PC-3 (cell line): ENCODE data around the gene PRPH. TPM values are rescaled to one million over a fixed set of nuclear protein-coding genes. Genes with fewer than 3 reads are reported as not detected.

Source experiments
- ATAC-seq: fragments of 200-7000 bp; cut with Tn5 transposase; 2 replicates; pipeline ENCODE4 v1.9.1; 2020; ENCODE audit warnings: mild to moderate bottlenecking, moderate library complexity
- BruUV-seq: library from RNA; stranded (reverse); fragments of 400-500 nt; replicated peaks from 2 replicates; lab custom pipeline; 2021; lab: Mats Ljungman, UMichigan
- CTCF ChIA-PET: fragments of 300-600 bp; sonication (Branson Sonifier 250); formaldehyde crosslinking; loops from one replicate; lab custom pipeline; 2022; ENCODE audit warnings: antibody characterized with exemption; lab: Charles Lee
- POLR2A ChIA-PET: fragments of 300-600 bp; sonication (Branson Sonifier 250); formaldehyde crosslinking; loops from one replicate; lab custom pipeline; 2022; ENCODE audit warnings: antibody characterized with exemption; ENCODE audit not compliant: unreplicated experiment; lab: Charles Lee
- DNase-seq: peaks from one replicate; pipeline ENCODE4 v3.0.0-alpha.2; 2015
- H2AFZ ChIP-seq: fragments of 300-600 bp; sonication (generic); 2 replicates; pipeline ENCODE4 v1.6.0; 2016; ENCODE audit warnings: antibody characterized with exemption, low read length
- H3F3A ChIP-seq: fragments of 300-600 bp; sonication (generic); one replicate; pipeline ENCODE4 v1.6.0; 2017; ENCODE audit warnings: antibody characterized with exemption, low read length, control low read depth, mild to moderate bottlenecking; ENCODE audit not compliant: unreplicated experiment
- H3K27ac ChIP-seq: fragments of 300-600 bp; sonication (generic); 2 replicates; pipeline ENCODE4 v1.5.1; 2016; ENCODE audit warnings: mild to moderate bottlenecking, low read length
- H3K27me3 ChIP-seq: fragments of 300-600 bp; sonication (generic); 2 replicates; pipeline ENCODE4 v1.6.1; 2016; ENCODE audit warnings: low read length, mixed read lengths
- H3K36me3 ChIP-seq: fragments of 300-600 bp; sonication (generic); 2 replicates; pipeline ENCODE4 v1.6.1; 2016; ENCODE audit warnings: low read depth, mixed run types, low read length, mixed read lengths
- H3K4me1 ChIP-seq: fragments of 300-600 bp; sonication (generic); 2 replicates; pipeline ENCODE4 v1.5.1; 2016; ENCODE audit warnings: low read length; ENCODE audit not compliant: insufficient read depth
- H3K4me2 ChIP-seq: fragments of 300-600 bp; sonication (generic); 2 replicates; pipeline ENCODE4 v1.6.0; 2016; ENCODE audit warnings: low read length
- H3K4me3 ChIP-seq: fragments of 300-600 bp; sonication (generic); 2 replicates; pipeline ENCODE4 v1.5.1; 2016; ENCODE audit warnings: mild to moderate bottlenecking, low read length, mixed read lengths
- H3K79me2 ChIP-seq: fragments of 300-600 bp; sonication (generic); 2 replicates; pipeline ENCODE4 v1.6.1; 2017; ENCODE audit warnings: low read length, mixed read lengths
- H3K9ac ChIP-seq: fragments of 300-600 bp; sonication (generic); 2 replicates; pipeline ENCODE4 v1.6.0; 2016; ENCODE audit warnings: mild to moderate bottlenecking, low read length
- H3K9me2 ChIP-seq: fragments of 300-600 bp; sonication (generic); replicated peaks from 2 replicates; pipeline ENCODE4 v1.6.1; 2016; ENCODE audit warnings: mixed run types, low read length, mixed read lengths
- H3K9me3 ChIP-seq: fragments of 300-600 bp; sonication (generic); 2 replicates; pipeline ENCODE4 v1.6.1; 2016; ENCODE audit warnings: low read length, mixed read lengths
- H4K20me1 ChIP-seq: fragments of 300-600 bp; sonication (generic); 2 replicates; pipeline ENCODE4 v1.6.1; 2016; ENCODE audit warnings: low read length, mixed read lengths
- CTCF ChIP-seq: fragments of 300-600 bp; sonication (generic); conservative IDR thresholded peaks from 2 replicates; pipeline ENCODE4 v1.5.1; 2017; ENCODE audit warnings: antibody characterized with exemption, low read depth, mild to moderate bottlenecking, low read length
- EZH2 ChIP-seq: fragments of 300-600 bp; sonication (generic); IDR thresholded peaks from one replicate; pipeline ENCODE4 v1.6.1; 2017; ENCODE audit warnings: antibody characterized with exemption, mild to moderate bottlenecking, low read length; ENCODE audit not compliant: unreplicated experiment
- EZH2phosphoT487 ChIP-seq: fragments of 300-600 bp; sonication (generic); IDR thresholded peaks from 2 replicates; pipeline ENCODE4 v1.6.1; 2018; ENCODE audit warnings: mild to moderate bottlenecking, antibody characterized with exemption, low read length, borderline replicate concordance
- intact Hi-C: fragments of 100-400 bp; cut with micrococcal nuclease; formaldehyde crosslinking; loops from 2 replicates; pipeline ENCODE4 v1.9.0; 2023
- total RNA-seq: library from RNA; depleted of rRNA; stranded (reverse); fragments of >200 nt; gene quantifications from 2 replicates; pipeline ENCODE4 v1.2.3, GENCODE V29; 2014

The PRPH gene
- total RNA-seq, 1 experiment from 2014 or later, result 0.15 TPM

- intact Hi-C loops, result no loop called here
- no peaks in the 10 kb centered on the region for H3K79me2 ChIP-seq
- ATAC-seq, result no peak
- no peak overlapping the region for H3K4me2 ChIP-seq
- no peaks in the 10 kb centered on the region for H3F3A ChIP-seq
- H3K4me1 ChIP-seq, result peaks cover 12% of the 10 kb centered on the region
- H3K9me3 ChIP-seq, result no peaks in the 10 kb centered on the region
- no peaks in the 10 kb centered on the region for H4K20me1 ChIP-seq
- no peaks in the 10 kb centered on the region for H3K36me3 ChIP-seq
- TF ChIP-seq EZH2 (no peak), EZH2phosphoT487 (no peak), CTCF (no peak)
- H3K27me3 ChIP-seq, result no peaks in the 10 kb centered on the region
- no peaks in the 10 kb centered on the region for H3K9me2 ChIP-seq
- POLR2A ChIA-PET, result no interaction called here
- no peak overlapping the region for H3K4me3 ChIP-seq
- no peak for DNase-seq
- no peak overlapping the region for H3K27ac ChIP-seq
- H2AFZ ChIP-seq, result no peak overlapping the region
- BruUV-seq, result no TSS peak
- CTCF ChIA-PET, result interaction anchor here (0.5 kb wide), 1 partner anchor 428 kb away, joined by 3 read pairs; no protein-coding TSS in a partner anchor
- no peak overlapping the region for H3K9ac ChIP-seq
Measured at GRCh38 chr12:49294804-49295081, 204 bp upstream of the PRPH start.

- peaks cover 12% of the 10 kb centered on the region for H3K4me1 ChIP-seq
- H2AFZ ChIP-seq, result peak overlapping the region; percentile 98
- no peaks in the 10 kb centered on the region for H3F3A ChIP-seq
- peak overlapping the region; percentile 96 for H3K4me2 ChIP-seq
- TSS peak; percentile 41 for BruUV-seq
- CTCF ChIA-PET, result interaction anchor here (1.0 to 1.6 kb wide), 4 partner anchors 13 to 47 kb away, joined by 3 to 12 read pairs (median 4); partner anchors contain the start of gene TROAP
- no peaks in the 10 kb centered on the region for H4K20me1 ChIP-seq
- peak overlapping the region; percentile 68 for H3K4me3 ChIP-seq
- no peaks in the 10 kb centered on the region for H3K79me2 ChIP-seq
- no peaks in the 10 kb centered on the region for H3K27me3 ChIP-seq
- H3K9me3 ChIP-seq, result no peaks in the 10 kb centered on the region
- DNase-seq, result peak; percentile 64
- POLR2A ChIA-PET, result no interaction called here
- H3K36me3 ChIP-seq, result no peaks in the 10 kb centered on the region
- H3K9me2 ChIP-seq, result no peaks in the 10 kb centered on the region
- H3K9ac ChIP-seq, result no peak overlapping the region
- no peak for TF ChIP-seq EZH2phosphoT487
- peak; percentile 88 for TF ChIP-seq CTCF
- peak; percentile 41 for ATAC-seq
- no peak overlapping the region for H3K27ac ChIP-seq
- intact Hi-C loops, result no loop called here
Measured at GRCh38 chr12:49296034-49296835, 1.3 kb downstream of the PRPH start.
